ENCODE results near the gene DAZAP1. TPM values are rescaled to one million over a fixed set of nuclear protein-coding genes. Genes with fewer than 3 reads are reported as not detected.

DAZAP1 gene
- polyA plus RNA-seq, 10 donors, result 52.2 to 76.1 (median 64.0) TPM

GRCh38 chr19:1373534-1374249 is 33.7 kb upstream of the DAZAP1 start:
- DNase-seq, result no peak

DNA sequence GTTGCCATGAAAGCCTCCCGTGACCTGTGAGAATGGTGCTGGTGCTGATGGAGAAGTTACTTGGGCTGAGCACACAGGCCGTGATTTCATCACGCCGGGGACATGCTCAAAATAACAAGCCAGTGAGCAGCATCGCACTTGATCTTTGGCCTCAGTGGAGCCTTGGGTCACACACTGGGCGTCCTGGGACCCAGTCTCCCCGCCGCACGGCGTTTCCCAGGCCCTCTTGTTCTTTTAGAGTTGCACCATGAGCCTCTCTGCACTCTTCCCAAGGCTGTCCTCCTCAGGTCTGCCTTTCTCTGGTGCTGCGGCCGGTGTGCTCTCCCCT is 33.2 kb upstream of the DAZAP1 start:
- DNase-seq, result no peak

DNA sequence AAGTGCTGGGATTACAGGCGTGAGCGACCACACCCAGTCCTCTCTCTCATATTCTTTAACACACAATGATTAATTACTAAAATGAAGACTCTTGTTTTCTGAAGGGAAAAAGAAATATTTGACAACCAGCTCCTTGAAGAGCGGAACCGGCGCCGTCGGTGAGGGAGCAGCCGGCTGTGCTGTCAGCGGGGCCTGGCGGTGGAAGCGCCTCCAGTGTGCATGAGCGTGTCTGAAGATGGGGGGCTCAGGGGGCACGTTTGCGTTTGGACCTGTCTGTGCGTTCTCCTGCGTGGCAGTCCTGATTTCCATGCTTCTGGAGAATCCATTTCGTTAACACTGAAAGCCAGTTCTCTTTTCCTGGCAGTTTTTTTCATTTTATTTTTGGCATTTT is 31.0 kb upstream of the DAZAP1 start:
- DNase-seq, result no peak

DNA sequence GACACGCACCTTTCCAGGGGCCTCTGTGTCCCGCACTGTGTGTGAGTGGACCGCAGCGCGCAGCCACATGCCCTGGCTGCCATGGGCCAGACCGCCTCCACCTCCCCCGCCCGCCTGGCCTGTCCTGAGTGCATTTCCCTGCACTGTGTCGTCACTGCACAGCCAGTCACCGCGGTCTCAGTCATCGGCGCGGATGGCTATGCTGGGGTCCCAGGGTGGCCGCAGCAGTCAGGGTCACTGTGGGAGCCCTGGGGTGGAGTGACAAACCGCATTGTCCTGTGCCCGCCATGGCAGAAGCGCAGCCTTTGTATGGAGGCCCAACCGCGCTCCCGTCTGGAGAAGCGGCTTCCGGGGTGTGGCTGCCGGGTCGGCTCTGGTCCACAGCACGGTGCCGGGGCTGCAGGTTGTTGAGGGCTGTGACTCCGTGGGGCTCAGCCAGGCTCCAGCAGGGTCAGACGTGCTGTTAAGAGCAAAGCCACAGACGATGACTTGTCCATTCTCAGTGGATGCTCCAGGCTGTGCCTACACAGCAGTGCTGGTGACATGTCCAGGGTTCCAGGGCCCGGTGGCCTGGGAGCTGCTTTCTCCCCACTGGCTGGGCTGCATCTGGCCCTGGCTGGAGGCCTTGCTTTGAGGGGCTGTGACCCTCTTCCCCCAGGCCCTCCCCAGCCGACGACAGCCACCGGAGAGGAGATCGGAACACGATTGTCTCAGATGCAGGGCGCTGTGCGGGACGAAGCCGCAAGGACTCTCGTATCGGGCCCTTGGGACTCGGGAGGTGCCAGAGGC is 30.0 kb upstream of the DAZAP1 start:
- no peak for DNase-seq

DNA sequence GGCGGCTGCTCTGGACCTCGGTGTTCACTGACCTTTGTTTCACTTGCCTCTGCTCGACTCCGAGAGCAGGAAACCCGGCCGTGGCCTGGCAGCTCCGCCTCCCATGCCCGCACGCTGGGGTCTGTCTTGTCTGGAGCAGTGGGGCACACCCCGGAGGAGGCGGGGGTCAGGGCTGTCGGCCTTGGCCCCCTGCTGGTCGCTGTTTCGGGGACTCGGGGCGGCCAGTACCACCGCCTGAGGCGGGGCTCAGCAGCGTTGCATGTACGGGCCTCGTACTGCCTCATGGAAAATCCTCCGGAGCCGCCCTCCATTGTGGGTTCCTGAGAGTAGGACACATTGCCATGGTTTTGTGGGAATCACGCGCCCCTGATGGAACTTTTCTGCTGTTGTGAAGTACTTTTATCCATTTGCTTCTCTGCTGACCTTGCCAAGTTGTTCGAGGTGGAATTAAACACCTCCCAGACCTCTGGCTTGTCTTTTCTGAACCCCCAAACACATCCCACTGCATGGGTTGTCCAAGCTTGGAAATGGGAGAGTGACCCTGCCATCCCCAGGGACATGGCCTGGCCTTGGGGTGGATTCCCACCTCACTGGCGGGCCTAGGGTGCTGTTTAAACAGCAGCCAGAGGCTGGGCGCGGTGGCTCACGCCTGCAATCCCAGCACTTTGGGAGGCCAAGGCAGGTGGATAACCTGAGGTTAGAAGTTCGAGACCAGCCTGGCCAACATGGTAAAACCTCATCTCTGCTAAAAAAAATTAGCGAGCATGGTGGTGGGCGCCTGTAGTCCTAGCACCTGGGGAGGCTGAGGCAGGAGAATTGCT is 29.2 kb upstream of the DAZAP1 start:
- no peak for DNase-seq

DNA sequence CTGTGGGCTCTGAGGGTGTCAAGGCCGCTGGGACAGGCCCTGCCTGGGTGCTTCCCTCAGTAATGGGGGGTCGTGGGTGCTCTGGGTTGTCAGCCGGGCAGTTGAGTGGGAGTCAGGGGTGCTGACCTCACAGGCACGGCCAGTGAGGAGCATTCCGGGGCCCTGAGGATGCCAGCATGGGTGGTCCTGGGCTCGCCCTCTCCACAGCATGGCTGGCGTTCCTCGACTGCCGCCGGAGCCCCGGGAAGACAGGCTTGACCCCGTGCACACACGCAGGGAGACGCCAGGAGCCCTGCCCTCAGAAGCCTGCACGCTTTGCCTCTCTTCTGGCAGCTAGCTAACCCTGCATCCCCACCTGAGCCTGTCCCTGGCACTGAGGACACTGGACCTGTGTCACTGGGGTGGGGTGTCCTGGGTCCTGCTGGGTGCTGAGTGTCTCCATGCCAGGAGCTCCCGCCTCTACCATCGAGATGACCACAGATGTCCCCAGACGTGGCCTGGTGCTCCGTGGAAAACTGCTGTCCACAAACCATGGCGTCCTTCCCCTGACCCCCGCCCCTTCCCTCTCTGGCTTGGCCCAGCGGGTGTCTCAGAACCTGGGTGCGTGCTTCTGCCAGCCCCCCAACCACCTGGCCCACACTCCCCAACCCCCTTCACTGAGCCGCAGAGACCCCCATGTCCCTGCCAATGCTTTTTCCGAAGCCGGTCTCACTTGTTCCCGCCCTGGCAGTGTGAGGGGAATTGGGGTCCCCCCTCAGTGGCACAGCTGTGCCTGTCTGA is 28.1 kb upstream of the DAZAP1 start:
- DNase-seq, result no peak

DNA sequence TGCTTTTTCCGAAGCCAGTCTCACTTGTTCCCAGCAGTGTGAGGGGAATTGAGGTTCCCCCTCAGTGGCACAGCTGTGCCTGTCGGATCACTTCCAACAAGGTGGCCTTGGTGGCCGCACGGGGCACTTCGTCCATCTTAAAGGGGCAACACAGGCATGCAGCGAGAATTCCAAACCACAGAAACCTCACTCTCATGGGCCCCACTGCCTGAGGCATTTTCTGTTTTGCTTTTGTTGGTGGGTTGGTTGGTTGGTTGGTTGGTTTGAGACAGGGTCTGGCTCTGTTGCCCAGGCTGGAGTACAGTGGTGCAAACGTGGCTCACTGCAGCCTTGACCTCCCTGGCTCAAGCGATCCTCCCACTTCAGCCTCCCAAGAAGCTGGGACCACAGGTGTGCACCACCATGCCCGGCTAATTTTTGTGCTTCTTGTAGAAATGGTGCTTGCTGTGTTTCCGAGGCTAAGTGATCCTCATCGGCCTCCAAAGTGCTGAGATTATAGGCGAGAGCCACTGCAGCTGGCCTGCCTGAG is 27.4 kb upstream of the DAZAP1 start:
- no peak for DNase-seq

DNA sequence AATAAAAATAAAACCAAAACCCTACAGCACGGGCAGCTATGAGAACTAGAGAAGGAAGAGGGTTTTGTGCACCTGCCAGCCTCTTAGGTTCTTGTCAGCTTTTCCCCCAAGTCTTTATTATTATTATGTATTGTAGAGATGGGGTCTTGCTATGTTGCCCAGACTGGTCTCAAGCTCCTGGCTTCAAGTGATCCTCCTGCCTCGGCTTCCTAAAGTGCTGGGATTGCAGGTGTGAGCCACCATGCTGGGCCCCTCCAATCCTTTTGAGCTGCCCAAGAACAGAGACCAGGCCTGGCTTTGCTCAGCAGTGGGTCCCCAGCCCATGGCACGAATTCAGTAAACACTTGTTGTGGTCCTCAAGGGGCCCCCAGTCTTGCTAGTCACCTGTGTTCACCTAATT is 25.1 kb upstream of the DAZAP1 start:
- no peak for DNase-seq

DNA sequence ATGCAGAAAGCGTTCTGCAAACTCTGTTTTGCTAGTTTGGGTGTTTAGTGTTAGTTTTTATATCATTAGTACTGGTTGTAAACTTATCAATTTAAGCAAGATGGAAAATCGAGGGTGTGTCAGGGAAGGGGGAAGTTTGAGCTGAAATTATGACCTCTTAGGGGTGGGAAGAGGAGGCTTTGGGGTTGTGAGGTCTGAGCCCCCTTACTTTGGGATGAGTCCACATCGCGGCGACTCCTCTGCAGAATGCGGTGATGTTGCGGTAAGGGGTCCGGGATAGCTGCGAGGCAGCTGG is 24.4 kb upstream of the DAZAP1 start:
- DNase-seq, result no peak

DNA sequence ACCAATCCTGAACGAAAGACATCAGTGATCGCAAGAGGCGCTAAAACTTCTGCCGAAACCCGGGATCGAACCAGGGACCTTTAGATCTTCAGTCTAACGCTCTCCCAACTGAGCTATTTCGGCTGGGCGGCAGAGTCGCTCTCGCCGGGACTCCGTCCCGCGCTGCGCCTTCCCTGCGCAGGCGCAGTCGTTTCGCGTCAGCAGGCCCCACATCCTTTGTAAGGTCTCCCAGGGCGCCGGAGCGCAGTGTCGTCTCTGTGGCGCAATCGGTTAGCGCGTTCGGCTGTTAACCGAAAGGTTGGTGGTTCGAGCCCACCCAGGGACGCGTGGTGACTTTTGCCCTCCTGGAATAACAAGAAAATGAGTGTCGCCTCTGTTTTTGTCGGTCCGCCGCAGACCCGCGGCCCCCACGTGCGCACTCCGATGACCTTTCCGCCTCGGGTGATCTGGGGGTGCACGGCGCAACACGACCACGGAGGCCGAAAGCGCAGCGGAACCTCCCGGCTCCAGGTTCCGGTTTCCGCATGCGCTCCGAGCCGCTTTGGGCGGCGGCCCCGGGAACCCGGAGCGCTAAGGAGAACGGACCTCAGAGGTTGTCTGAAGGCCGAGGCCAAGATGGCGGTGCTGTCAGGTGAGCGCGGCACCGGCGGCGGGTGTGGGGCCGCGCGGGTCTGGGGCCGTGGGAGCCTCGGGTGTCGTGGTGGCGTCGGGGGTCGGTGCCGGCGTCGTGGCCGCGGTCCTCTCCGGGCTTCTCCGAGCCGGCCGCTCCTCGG is 23.9 kb upstream of the DAZAP1 start, which contains the start of gene NDUFS7:
TSS of gene NDUFS7 (plus strand) at position 596 of the 773 bp plus-strand sequence. CDS start at position 616, 20 bp downstream.
- DNase-seq, result peak; percentile 93 to 97 (median 95)

DNA sequence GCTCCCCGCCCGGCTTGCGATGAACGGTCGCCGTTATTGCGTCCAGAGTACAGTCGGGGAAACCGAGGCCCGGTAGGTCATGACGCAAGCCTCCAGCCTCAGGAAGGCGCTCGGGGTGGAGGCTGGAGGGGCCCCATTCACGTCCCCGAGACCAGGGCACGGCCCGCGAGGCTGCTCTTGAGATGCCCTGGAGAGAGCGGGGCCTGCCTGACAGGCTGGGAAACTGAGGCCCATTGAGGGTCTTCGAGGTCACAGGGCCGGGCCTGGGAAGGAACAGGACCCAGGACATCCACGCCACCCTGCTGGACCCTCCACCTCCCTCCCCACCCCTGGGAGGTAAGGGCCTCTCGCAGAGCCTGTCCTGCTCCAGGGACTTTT is 23.3 kb upstream of the DAZAP1 start:
- no peak for DNase-seq

DNA sequence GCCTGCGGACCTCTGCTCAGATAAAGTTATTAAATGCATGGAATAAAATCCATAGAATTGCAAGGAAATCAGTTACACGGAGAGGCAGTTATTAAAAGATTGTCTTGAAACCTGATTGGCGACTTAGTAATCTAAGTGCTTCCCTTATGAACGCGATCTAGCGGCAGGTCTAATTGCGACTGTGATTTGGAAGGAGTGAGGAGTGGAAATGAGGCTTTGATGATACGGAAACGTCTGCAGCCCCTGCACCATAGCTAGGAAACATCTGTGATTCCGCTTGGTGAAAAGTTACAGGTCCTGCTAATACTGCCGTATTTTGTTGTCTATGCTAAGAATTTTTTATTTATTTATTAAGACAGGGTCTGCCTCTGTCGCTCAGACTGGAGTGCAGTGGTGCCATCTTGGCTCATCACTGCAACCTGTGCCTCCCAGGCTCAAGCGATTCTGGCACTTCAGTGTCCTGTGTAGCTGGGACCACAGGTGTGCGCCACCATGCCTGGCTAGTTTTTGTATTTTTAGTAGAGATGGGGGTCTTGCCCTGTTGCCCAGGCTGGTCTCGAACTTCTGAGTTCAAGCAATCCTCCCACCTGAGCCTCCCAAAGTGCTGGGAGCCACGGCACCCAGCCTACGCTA is 22.8 kb upstream of the DAZAP1 start:
- DNase-seq, result no peak

GRCh38 chr19:1385816-1386215 is 21.6 kb upstream of the DAZAP1 start:
- no peak for DNase-seq

DNA sequence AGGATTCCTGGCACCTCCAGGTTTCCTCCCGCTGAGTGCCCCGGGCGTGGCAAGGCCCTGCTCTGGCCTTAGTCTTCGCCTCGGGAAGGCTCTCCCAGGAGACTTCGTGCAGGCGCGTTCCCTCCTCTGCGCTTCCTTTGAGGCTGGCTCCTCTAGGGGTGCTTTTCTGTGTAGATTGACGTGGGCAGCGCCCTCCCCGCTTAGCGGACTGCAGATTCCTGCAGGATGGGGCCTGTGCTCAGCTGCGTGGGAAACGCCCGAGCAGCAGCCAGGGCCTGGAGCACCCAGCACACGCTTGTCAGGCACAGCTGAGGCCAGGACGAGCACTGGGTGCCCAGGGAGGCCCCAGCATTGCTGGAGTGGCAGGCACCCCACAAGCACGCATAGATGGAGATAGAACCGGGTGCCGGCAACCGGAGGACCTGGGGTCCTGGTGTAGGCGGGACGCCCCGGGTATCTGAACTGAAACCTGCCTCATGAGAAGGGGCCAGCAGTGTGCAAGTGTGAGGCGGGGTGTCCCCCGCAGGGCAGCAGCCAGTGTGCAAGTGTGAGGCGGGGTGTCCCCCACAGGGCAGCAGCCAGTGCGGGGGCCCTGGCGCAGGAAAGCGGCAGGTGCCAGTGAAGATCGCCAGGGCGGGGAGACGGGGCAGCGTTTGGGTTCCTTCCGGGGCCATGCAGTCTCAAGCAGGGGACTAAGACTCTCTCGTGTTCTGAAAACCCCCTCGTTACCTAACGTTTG is 20.3 kb upstream of the DAZAP1 start:
- DNase-seq, result no peak

GRCh38 chr19:1387684-1388636 is 19.4 kb upstream of the DAZAP1 start:
- DNase-seq, result no peak

GRCh38 chr19:1388637-1389026 is 18.8 kb upstream of the DAZAP1 start:
- DNase-seq, result no peak

- no peak for DNase-seq
Observed at GRCh38 chr19:1389033-1389940, 18.1 kb upstream of the DAZAP1 start.

Measured in muscle of back (tissue), 11 donors.